SU-DHL-6 (cell line): Measurements from ENCODE around the gene SEMA3C.

Source experiments
- H2AFZ ChIP-seq: fragments of 200-600 bp; sonication (generic); 2 replicates; pipeline ENCODE4 v1.6.1; 2014; ENCODE audit warnings: low read depth, mild to moderate bottlenecking, moderate library complexity, mixed read lengths, antibody characterized with exemption, low read length; ENCODE audit not compliant: severe bottlenecking
- H3F3A ChIP-seq: fragments of 200-600 bp; shearing (Covaris generic); 2 replicates; pipeline ENCODE4 v1.6.0; 2016; ENCODE audit warnings: antibody characterized with exemption, mild to moderate bottlenecking; ENCODE audit not compliant: insufficient read depth
- H3K27ac ChIP-seq: fragments of 200-600 bp; sonication (generic); 2 replicates; pipeline ENCODE4 v1.5.1; 2016; ENCODE audit warnings: low read depth, mild to moderate bottlenecking, low read length, moderate library complexity, mixed read lengths
- H3K27me3 ChIP-seq: fragments of 200-600 bp; sonication (generic), shearing (Covaris generic); 2 replicates; pipeline ENCODE4 v1.6.0; 2014; ENCODE audit warnings: mild to moderate bottlenecking, low read length
- H3K36me3 ChIP-seq: fragments of 200-600 bp; sonication (generic); 2 replicates; pipeline ENCODE4 v1.6.1; 2014; ENCODE audit warnings: mild to moderate bottlenecking, low read length, mixed read lengths
- H3K4me2 ChIP-seq: fragments of 300-600, 200-600 bp; shearing (Covaris generic), sonication (generic); 2 replicates; pipeline ENCODE4 v1.6.0; 2014; ENCODE audit warnings: low read length, low read depth, mild to moderate bottlenecking; ENCODE audit not compliant: poor library complexity, severe bottlenecking
- H3K4me3 ChIP-seq: fragments of 200-600 bp; sonication (generic); 2 replicates; pipeline ENCODE4 v1.5.1; 2014; ENCODE audit warnings: antibody characterized with exemption, low read length, mild to moderate bottlenecking, mixed read lengths; ENCODE audit not compliant: insufficient read depth, poor library complexity, severe bottlenecking
- H3K79me2 ChIP-seq: fragments of 200-600 bp; sonication (generic); 2 replicates; pipeline ENCODE4 v1.6.1; 2014; ENCODE audit warnings: mild to moderate bottlenecking, low read length, moderate library complexity; ENCODE audit not compliant: insufficient read depth
- H3K9ac ChIP-seq: fragments of 200-600 bp; sonication (generic); 2 replicates; pipeline ENCODE4 v1.7.0; 2014; ENCODE audit warnings: mild to moderate bottlenecking, low read length
- H3K9me2 ChIP-seq: fragments of 200-600 bp; sonication (generic); replicated peaks from 2 replicates; pipeline ENCODE4 v1.6.1; 2014; ENCODE audit warnings: low read length; ENCODE audit not compliant: insufficient read depth
- H3K9me3 ChIP-seq: fragments of 200-600 bp; sonication (generic); 2 replicates; pipeline ENCODE4 v1.6.1; 2014; ENCODE audit warnings: low read length, mixed read lengths; ENCODE audit not compliant: insufficient read depth
- H4K20me1 ChIP-seq: fragments of 200-600 bp; sonication (generic); 2 replicates; pipeline ENCODE4 v1.6.1; 2014; ENCODE audit warnings: low read depth, mild to moderate bottlenecking, antibody characterized with exemption, low read length, moderate library complexity, mixed read lengths
- EZH2phosphoT487 ChIP-seq: fragments of 200-600 bp; sonication (generic), shearing (Covaris generic); conservative IDR thresholded peaks from 2 replicates; pipeline ENCODE4 v1.6.1; 2018; ENCODE audit warnings: mild to moderate bottlenecking, antibody characterized with exemption, low read length, moderate library complexity, mixed read lengths
- TF ChIP-seq, protein P1 (sequence below): fragments of 200-600 bp; sonication (generic); IDR thresholded peaks from one replicate; pipeline ENCODE4 v1.5.1; 2017; ENCODE audit warnings: antibody characterized with exemption, mild to moderate bottlenecking, low read length, moderate library complexity; ENCODE audit not compliant: insufficient read depth, poor library complexity, severe bottlenecking

SEMA3C gene

GRCh38 chr7:80918399-80918798 is 452 bp downstream of the SEMA3C start:
- Histone ChIP-seq H3K79me2 (no peaks in the 10 kb centered on the region), H3K9ac (no peak overlapping the region), H3K9me2 (no peaks in the 10 kb centered on the region), H4K20me1 (no peaks in the 10 kb centered on the region), H3K4me3 (no peak overlapping the region), H2AFZ (no peak overlapping the region), H3K4me2 (no peak overlapping the region), H3K27me3 (no peaks in the 10 kb centered on the region), H3F3A (no peaks in the 10 kb centered on the region), H3K27ac (no peak overlapping the region), H3K9me3 (no peaks in the 10 kb centered on the region), H3K36me3 (no peaks in the 10 kb centered on the region)
- TF ChIP-seq, protein P1, sequence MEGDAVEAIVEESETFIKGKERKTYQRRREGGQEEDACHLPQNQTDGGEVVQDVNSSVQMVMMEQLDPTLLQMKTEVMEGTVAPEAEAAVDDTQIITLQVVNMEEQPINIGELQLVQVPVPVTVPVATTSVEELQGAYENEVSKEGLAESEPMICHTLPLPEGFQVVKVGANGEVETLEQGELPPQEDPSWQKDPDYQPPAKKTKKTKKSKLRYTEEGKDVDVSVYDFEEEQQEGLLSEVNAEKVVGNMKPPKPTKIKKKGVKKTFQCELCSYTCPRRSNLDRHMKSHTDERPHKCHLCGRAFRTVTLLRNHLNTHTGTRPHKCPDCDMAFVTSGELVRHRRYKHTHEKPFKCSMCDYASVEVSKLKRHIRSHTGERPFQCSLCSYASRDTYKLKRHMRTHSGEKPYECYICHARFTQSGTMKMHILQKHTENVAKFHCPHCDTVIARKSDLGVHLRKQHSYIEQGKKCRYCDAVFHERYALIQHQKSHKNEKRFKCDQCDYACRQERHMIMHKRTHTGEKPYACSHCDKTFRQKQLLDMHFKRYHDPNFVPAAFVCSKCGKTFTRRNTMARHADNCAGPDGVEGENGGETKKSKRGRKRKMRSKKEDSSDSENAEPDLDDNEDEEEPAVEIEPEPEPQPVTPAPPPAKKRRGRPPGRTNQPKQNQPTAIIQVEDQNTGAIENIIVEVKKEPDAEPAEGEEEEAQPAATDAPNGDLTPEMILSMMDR = no peak
- TF ChIP-seq EZH2phosphoT487 = no peak

- H2AFZ ChIP-seq = no peak overlapping the region
- no peaks in the 10 kb centered on the region for H3K36me3 ChIP-seq
- H3F3A ChIP-seq = no peaks in the 10 kb centered on the region
- no peaks in the 10 kb centered on the region for H4K20me1 ChIP-seq
- no peak overlapping the region for H3K27ac ChIP-seq
- TF ChIP-seq, protein P1 = no peak
- no peak for TF ChIP-seq EZH2phosphoT487
- no peak overlapping the region for H3K9ac ChIP-seq
- H3K79me2 ChIP-seq = no peaks in the 10 kb centered on the region
- H3K4me3 ChIP-seq = no peak overlapping the region
- H3K27me3 ChIP-seq = no peaks in the 10 kb centered on the region
- H3K9me2 ChIP-seq = no peaks in the 10 kb centered on the region
- no peaks in the 10 kb centered on the region for H3K9me3 ChIP-seq
- no peak overlapping the region for H3K4me2 ChIP-seq
These were observed 1.8 kb downstream of the SEMA3C start for GRCh38 chr7:80916770-80917741.

GRCh38 chr7:80910228-80910627 is 8.6 kb downstream of the SEMA3C start:
- Histone ChIP-seq H3K4me2 (no peak overlapping the region), H4K20me1 (no peaks in the 10 kb centered on the region), H3K9ac (no peak overlapping the region), H3K9me3 (no peaks in the 10 kb centered on the region), H3F3A (no peaks in the 10 kb centered on the region), H3K4me3 (no peak overlapping the region), H3K36me3 (no peaks in the 10 kb centered on the region), H3K9me2 (no peaks in the 10 kb centered on the region), H3K27ac (no peak overlapping the region), H3K79me2 (no peaks in the 10 kb centered on the region), H2AFZ (no peak overlapping the region), H3K27me3 (no peaks in the 10 kb centered on the region)
- TF ChIP-seq, protein P1 = no peak
- no peak for TF ChIP-seq EZH2phosphoT487
